Mucosa of stomach (tissue), 1 donor: ENCODE measurements around the gene CRADD.
"Not testable (repeated sequence)": the region's sequence is repeated elsewhere in the genome, so short reads cannot be mapped to it uniquely, and the experiment has no call there.

Experiments used
- H3K27me3 ChIP-seq: one replicate; pipeline ENCODE4 v1.7.0; 2013; ENCODE audit warnings: mild to moderate bottlenecking, low read length; ENCODE audit not compliant: control insufficient read depth, insufficient read depth
- H3K36me3 ChIP-seq: one replicate; pipeline ENCODE4 v1.7.0; 2013; ENCODE audit warnings: low read length; ENCODE audit not compliant: control insufficient read depth, insufficient read depth
- H3K4me1 ChIP-seq: one replicate; pipeline ENCODE4 v1.7.0; 2013; ENCODE audit warnings: mild to moderate bottlenecking, low read length; ENCODE audit not compliant: control insufficient read depth, insufficient read depth
- H3K4me3 ChIP-seq: one replicate; pipeline ENCODE4 v1.7.0; 2013; ENCODE audit warnings: low read length
- H3K9ac ChIP-seq: one replicate; pipeline ENCODE4 v1.7.0; 2013; ENCODE audit warnings: mild to moderate bottlenecking, low read length, moderate library complexity
- H3K9me3 ChIP-seq: one replicate; pipeline ENCODE4 v1.7.0; 2013; ENCODE audit warnings: mild to moderate bottlenecking, low read length, moderate library complexity; ENCODE audit not compliant: control insufficient read depth
- donor health status: Pancreatic carcinoma.

CRADD gene

GRCh38 chr12:93772003-93772700 is 95.0 kb downstream of the CRADD start:
- H3K4me1 ChIP-seq: peaks cover 8% of the 10 kb centered on the region
- no peaks in the 10 kb centered on the region for H3K36me3 ChIP-seq
- H3K9ac ChIP-seq: no peak overlapping the region
- no peak overlapping the region for H3K4me3 ChIP-seq
- no peaks in the 10 kb centered on the region for H3K9me3 ChIP-seq
- no peaks in the 10 kb centered on the region for H3K27me3 ChIP-seq

GRCh38 chr12:93773122-93773871 is 96.1 kb downstream of the CRADD start:
- peaks cover 4% of the 10 kb centered on the region for H3K4me1 ChIP-seq
- H3K27me3 ChIP-seq: no peaks in the 10 kb centered on the region
- no peaks in the 10 kb centered on the region for H3K36me3 ChIP-seq
- H3K4me3 ChIP-seq: no peak overlapping the region
- H3K9me3 ChIP-seq: no peaks in the 10 kb centered on the region
- H3K9ac ChIP-seq: no peak overlapping the region

- Histone ChIP-seq H3K9me3 (no peaks in the 10 kb centered on the region), H3K9ac (no peak overlapping the region), H3K27me3 (no peaks in the 10 kb centered on the region), H3K4me1 (peaks cover 4% of the 10 kb centered on the region), H3K36me3 (no peaks in the 10 kb centered on the region), H3K4me3 (no peak overlapping the region)
Observed at GRCh38 chr12:93776581-93777018, 99.4 kb downstream of the CRADD start.

GRCh38 chr12:93777254-93777653 is 100.1 kb downstream of the CRADD start:
- Histone ChIP-seq H3K9ac (no peak overlapping the region), H3K9me3 (no peaks in the 10 kb centered on the region), H3K27me3 (no peaks in the 10 kb centered on the region), H3K36me3 (no peaks in the 10 kb centered on the region), H3K4me1 (peaks cover 4% of the 10 kb centered on the region), H3K4me3 (no peak overlapping the region)

- Histone ChIP-seq H3K4me3 (no peak overlapping the region), H3K27me3 (no peaks in the 10 kb centered on the region), H3K36me3 (no peaks in the 10 kb centered on the region), H3K4me1 (peaks cover 4% of the 10 kb centered on the region), H3K9me3 (no peaks in the 10 kb centered on the region), H3K9ac (no peak overlapping the region)
Observed at GRCh38 chr12:93778306-93778705, 101.1 kb downstream of the CRADD start.

- H3K9me3 ChIP-seq: no peaks in the 10 kb centered on the region
- H3K4me1 ChIP-seq: peaks cover 5% of the 10 kb centered on the region
- H3K9ac ChIP-seq: no peak overlapping the region
- no peak overlapping the region for H3K4me3 ChIP-seq
- H3K36me3 ChIP-seq: no peaks in the 10 kb centered on the region
- H3K27me3 ChIP-seq: no peaks in the 10 kb centered on the region
Observed at GRCh38 chr12:93778766-93779165, 101.6 kb downstream of the CRADD start.

- Histone ChIP-seq H3K4me1 (peaks cover 16% of the 10 kb centered on the region), H3K27me3 (no peaks in the 10 kb centered on the region), H3K36me3 (no peaks in the 10 kb centered on the region), H3K9ac (no peak overlapping the region), H3K4me3 (no peak overlapping the region), H3K9me3 (no peaks in the 10 kb centered on the region)
Observed at GRCh38 chr12:93780101-93780641, 103.0 kb downstream of the CRADD start.

- not testable (repeated sequence) for H3K4me3 ChIP-seq, H3K9ac ChIP-seq, H3K9me3 ChIP-seq, H3K36me3 ChIP-seq, H3K27me3 ChIP-seq
- peaks cover 23% of the 10 kb centered on the region for H3K4me1 ChIP-seq
Observed at GRCh38 chr12:93780886-93781285, 103.7 kb downstream of the CRADD start.

- not testable (repeated sequence) for H3K36me3 ChIP-seq, H3K9me3 ChIP-seq, H3K4me3 ChIP-seq, H3K27me3 ChIP-seq, H3K9ac ChIP-seq
- peaks cover 20% of the 10 kb centered on the region for H3K4me1 ChIP-seq
Observed at GRCh38 chr12:93781961-93782360, 104.8 kb downstream of the CRADD start.

GRCh38 chr12:93782853-93783252 is 105.7 kb downstream of the CRADD start:
- Histone ChIP-seq H3K27me3 (no peaks in the 10 kb centered on the region), H3K36me3 (no peaks in the 10 kb centered on the region), H3K9ac (no peak overlapping the region), H3K9me3 (no peaks in the 10 kb centered on the region), H3K4me3 (no peak overlapping the region), H3K4me1 (peaks cover 19% of the 10 kb centered on the region)

- Histone ChIP-seq H3K9me3 (no peaks in the 10 kb centered on the region), H3K4me1 (peaks cover 19% of the 10 kb centered on the region), H3K9ac (no peak overlapping the region), H3K27me3 (no peaks in the 10 kb centered on the region), H3K36me3 (no peaks in the 10 kb centered on the region), H3K4me3 (no peak overlapping the region)
Observed at GRCh38 chr12:93783832-93784231, 106.7 kb downstream of the CRADD start.

- H3K9me3 ChIP-seq: no peaks in the 10 kb centered on the region
- H3K4me1 ChIP-seq: peaks cover 19% of the 10 kb centered on the region
- H3K36me3 ChIP-seq: no peaks in the 10 kb centered on the region
- no peak overlapping the region for H3K9ac ChIP-seq
- H3K4me3 ChIP-seq: no peak overlapping the region
- H3K27me3 ChIP-seq: no peaks in the 10 kb centered on the region
Observed at GRCh38 chr12:93784339-93785086, 107.3 kb downstream of the CRADD start.
